GM18907 (cell line): ENCODE measurements around the gene ZSCAN4.

Source experiments
- ATAC-seq: cut with Tn5 transposase; IDR thresholded peaks from one replicate; pipeline ENCODE4 v1.9.1; 2021; ENCODE audit warnings: mild to moderate bottlenecking, moderate library complexity; ENCODE audit not compliant: unreplicated experiment

The ZSCAN4 gene

GRCh38 chr19:57675881-57676280 is 7.1 kb downstream of the ZSCAN4 start:
- no peak for ATAC-seq

- ATAC-seq = no peak
These were observed 13.6 kb downstream of the ZSCAN4 start for GRCh38 chr19:57682226-57682766.

DNA sequence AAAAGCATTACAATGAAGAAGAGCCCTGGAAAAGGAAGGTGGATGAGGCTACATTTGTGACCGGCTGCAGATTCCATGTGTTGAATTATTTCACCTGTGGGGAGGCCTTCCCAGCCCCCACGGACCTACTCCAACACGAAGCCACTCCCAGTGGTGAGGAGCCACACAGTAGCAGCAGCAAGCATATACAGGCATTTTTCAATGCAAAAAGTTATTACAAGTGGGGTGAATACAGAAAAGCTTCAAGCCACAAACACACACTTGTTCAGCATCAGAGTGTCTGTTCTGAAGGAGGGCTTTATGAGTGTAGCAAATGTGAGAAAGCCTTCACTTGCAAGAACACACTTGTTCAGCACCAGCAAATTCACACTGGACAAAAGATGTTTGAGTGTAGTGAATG is 18.0 kb downstream of the ZSCAN4 start:
- no peak for ATAC-seq

- ATAC-seq = no peak
These were observed 18.8 kb downstream of the ZSCAN4 start for GRCh38 chr19:57687363-57688010.

DNA sequence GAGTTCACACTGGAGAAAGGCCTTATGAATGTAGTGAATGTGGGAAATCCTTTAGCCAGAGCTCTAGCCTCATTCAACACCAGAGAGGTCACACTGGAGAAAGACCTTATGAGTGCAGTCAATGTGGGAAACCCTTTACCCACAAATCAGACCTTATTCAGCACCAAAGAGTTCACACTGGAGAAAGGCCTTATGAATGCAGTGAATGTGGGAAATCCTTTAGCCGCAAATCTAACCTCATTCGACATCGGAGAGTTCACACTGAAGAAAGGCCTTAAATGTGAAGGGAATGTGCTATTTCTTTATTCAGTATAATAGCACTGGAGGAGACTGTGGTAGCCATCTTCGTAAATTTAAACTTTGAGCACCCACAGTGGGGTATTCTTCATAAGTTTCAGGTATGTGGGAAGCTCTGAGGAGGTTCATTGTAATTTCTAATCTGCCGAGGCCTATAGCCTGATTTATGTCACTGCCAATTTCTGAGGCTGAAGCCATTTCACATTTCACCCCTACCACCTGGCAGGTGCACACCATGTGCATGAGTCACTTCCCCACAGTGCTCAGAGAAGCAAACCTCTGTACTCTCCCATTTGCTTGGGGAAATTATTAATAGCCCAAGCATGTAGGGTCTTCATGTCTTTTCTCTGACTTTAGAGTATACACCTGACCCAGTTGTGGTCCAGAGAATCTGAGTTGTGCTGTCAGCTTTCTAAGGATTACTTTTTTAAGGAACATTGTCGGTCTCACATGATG is 19.5 kb downstream of the ZSCAN4 start:
- no peak for ATAC-seq

GRCh38 chr19:57689750-57690149 is 21.0 kb downstream of the ZSCAN4 start:
- no peak for ATAC-seq

DNA sequence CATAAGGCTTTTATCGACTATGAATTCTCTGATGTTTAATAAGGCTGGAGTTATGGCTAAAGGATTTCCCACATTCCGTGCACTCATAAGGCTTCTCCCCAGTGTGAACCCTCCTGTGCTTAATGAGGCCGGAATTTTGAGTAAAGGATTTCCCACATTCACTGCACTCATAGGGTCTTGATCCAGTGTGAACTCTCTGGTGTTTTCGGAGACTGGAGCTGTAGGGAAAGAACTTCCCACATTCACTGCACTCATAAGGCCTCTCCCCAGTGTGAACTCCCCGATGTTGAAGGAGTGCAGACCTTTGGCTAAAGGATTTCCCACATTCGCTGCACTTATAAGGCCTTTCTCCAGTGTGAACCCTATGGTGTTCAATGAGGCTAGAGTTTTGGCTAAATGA is 32.9 kb downstream of the ZSCAN4 start:
- ATAC-seq = no peak

DNA sequence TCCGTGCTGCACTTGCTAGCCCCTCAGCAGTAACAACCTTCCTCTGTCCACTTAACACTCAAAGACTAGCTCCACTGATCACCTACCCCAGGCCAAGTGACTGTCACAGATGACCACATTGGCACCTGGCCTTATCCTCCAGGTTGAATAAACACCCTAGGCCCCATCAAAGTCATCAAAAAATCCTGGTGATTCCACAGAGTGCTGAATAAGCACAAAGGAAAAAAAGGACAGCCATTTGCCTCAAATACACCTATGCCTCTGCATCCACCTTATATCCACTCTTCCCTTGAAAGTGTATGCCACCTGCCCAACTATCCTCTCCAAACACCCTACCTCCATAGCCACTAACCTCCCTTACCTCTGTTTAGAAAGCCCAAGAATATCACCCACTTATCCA is 37.6 kb downstream of the ZSCAN4 start:
- ATAC-seq = no peak

DNA sequence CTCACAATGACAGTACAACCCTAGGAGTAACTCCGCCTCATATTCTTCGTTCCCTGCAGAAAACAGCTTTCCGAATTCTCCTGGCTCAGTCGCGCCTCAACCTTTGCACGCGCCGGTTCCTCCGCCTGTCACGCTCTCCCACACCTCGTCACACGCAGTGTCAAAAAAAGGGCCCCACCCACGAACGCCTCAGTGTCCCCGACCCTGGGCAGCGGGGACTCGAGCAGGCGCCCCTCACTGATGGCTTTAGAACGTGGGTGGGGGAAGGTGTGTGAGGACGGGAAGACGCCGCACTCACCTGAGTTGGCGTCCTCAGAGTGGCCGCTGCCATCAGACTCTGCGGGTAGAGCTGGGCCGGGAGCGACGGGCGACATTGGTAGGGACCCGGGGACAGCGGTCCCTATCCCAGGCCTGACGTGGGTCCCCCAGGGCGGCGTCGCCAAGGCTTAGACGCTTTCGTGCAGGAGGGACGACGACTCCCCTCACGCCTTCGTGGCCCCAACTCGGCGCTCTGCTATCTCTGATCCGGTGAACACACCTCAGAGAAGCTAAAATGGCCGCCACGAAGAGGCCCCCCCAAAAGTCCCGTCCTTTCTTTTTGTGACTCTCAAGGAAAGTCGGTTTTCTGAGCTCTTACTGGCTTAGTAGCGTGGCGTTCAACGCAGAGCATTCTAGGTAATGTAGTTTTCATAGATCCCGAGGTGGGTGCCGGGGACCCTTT is 40.1 kb downstream of the ZSCAN4 start, which contains the start of gene ZNF154:
TSS of gene ZNF154 (minus strand) at position 564 of the 721 bp plus-strand sequence. CDS start at position 331, 233 bp downstream.
- no peak for ATAC-seq

GRCh38 chr19:57709616-57710015 is 40.9 kb downstream of the ZSCAN4 start:
- no peak for ATAC-seq

- no peak for ATAC-seq
These were observed 43.5 kb downstream of the ZSCAN4 start for GRCh38 chr19:57712222-57712621.

- no peak for ATAC-seq
These were observed 50.7 kb downstream of the ZSCAN4 start for GRCh38 chr19:57719424-57719823.

DNA sequence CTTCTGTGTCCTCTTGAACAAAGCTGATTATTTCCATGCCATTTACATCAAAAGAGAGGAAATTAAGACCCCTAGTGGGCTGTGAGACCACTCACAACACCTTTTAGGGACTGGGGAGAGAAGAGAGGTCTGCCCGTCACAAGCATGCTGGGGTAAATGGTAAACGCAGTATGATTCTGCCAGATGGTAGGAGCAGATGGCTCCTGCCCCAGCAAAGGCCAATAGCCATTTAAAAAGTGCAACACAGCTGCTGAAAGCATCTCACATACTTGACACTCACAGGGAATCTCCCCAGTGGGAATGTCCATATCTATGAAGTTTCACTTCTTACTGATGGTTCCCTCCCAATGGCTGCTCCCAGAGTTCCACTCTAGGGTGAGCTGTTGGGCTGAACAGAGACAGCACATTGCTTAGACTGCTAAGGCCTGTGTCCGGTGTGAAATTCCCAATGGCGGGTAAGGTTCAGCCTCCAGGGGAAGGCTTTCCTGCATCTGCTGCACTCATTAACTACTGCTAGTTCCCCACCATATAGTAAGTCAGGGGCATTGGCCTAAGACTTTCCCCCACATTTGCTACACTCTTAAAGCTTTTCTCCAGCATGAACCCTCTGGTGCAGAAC is 51.3 kb downstream of the ZSCAN4 start:
- no peak for ATAC-seq

- no peak for ATAC-seq
These were observed 52.1 kb downstream of the ZSCAN4 start for GRCh38 chr19:57720878-57721277.
